Astrocyte (in vitro differentiated cells and primary cell): ENCODE data around the gene SVIL.

ENCODE experiments used
- CTCF ChIP-seq: IDR thresholded peaks from 2 replicates; pipeline ENCODE4 v1.5.1; 2011; ENCODE audit warnings: low read depth, mild to moderate bottlenecking, inconsistent platforms, low read length, moderate library complexity; ENCODE audit not compliant: insufficient read depth
- EZH2 ChIP-seq: IDR thresholded peaks from 2 replicates; pipeline ENCODE4 v1.6.1; 2012; ENCODE audit warnings: mild to moderate bottlenecking, low read length, inconsistent platforms; ENCODE audit not compliant: insufficient read depth

- no peak for TF ChIP-seq CTCF
- TF ChIP-seq EZH2, result no peak
Measured at GRCh38 chr10:29434111-29434510, 200.7 kb downstream of the SVIL start.
